ENCODE data around the gene PBX2. TPM values are rescaled to one million over a fixed set of nuclear protein-coding genes. Genes with fewer than 3 reads are reported as not detected.

PBX2 gene
- total and polyA plus RNA-seq, 2 donors = 28.1 to 76.9 TPM

- 96% methylated on average over 1 of the region's 1 CpG for WGBS
- peaks cover 23 to 47% of the 10 kb centered on the region in 2 donors for H3K4me1 ChIP-seq (ENCODE audit: control insufficient read depth in 2 of 2, insufficient read depth in 2 of 2, low read length in 2 of 2)
Observed at GRCh38 chr6:32174416-32174815, 15.6 kb downstream of the PBX2 start.

GRCh38 chr6:32173051-32173727 lies 16.8 kb downstream of the PBX2 start:
- H3K27ac ChIP-seq (ENCODE audit: low read depth in 1 of 2, low read length in 1 of 2) = peak overlapping the region; percentile 8 to 54
- WGBS = 80% methylated on average over 4 of the region's 4 CpGs

More at GRCh38 chr6:32174416-32174815, 15.6 kb downstream of the PBX2 start:
- no peak overlapping the region for H3K4me3 ChIP-seq (ENCODE audit: low read length in 2 of 2)
- no peak overlapping the region for H3K27ac ChIP-seq (ENCODE audit: low read depth in 1 of 2, low read length in 1 of 2)
- no peaks in the 10 kb centered on the region for H3K27me3 ChIP-seq (ENCODE audit: control insufficient read depth in 2 of 2, insufficient read depth in 1 of 2, low read length in 1 of 2)
- peaks cover 0 to 4% of the 10 kb centered on the region in 2 donors for H3K9me3 ChIP-seq (ENCODE audit: control insufficient read depth in 2 of 2, insufficient read depth in 1 of 2, low read length in 1 of 2)
- DNase-seq (ENCODE audit: low read depth in 6 of 9, low spot score in 9 of 9) = no peak
- H3K36me3 ChIP-seq (ENCODE audit: control insufficient read depth in 2 of 2, insufficient read depth in 2 of 2, low read length in 1 of 2) = peaks cover 18 to 21% of the 10 kb centered on the region in 2 donors

GRCh38 chr6:32171234-32171633 lies 18.8 kb downstream of the PBX2 start:
- Histone ChIP-seq H3K27ac (ENCODE audit: low read depth in 1 of 2, low read length in 1 of 2) (no peak overlapping the region), H3K9me3 (ENCODE audit: control insufficient read depth in 2 of 2, insufficient read depth in 1 of 2, low read length in 1 of 2) (peaks cover 0 to 4% of the 10 kb centered on the region in 2 donors), H3K36me3 (ENCODE audit: control insufficient read depth in 2 of 2, insufficient read depth in 2 of 2, low read length in 1 of 2) (peaks cover 47 to 51% of the 10 kb centered on the region in 2 donors), H3K27me3 (ENCODE audit: control insufficient read depth in 2 of 2, insufficient read depth in 1 of 2, low read length in 1 of 2) (no peaks in the 10 kb centered on the region), H3K4me1 (ENCODE audit: control insufficient read depth in 2 of 2, insufficient read depth in 2 of 2, low read length in 2 of 2) (peaks cover 12 to 23% of the 10 kb centered on the region in 2 donors), H3K4me3 (ENCODE audit: low read length in 2 of 2) (no peak overlapping the region)
- no peak for DNase-seq (ENCODE audit: low read depth in 6 of 9, low spot score in 9 of 9)
- whole genome bisulfite sequencing = 98% methylated on average over 6 of the region's 6 CpGs

More at GRCh38 chr6:32173051-32173727, 16.8 kb downstream of the PBX2 start:
- H3K9me3 ChIP-seq (ENCODE audit: control insufficient read depth in 2 of 2, insufficient read depth in 1 of 2, low read length in 1 of 2) = peaks cover 0 to 4% of the 10 kb centered on the region in 2 donors
- no peak for DNase-seq (ENCODE audit: low read depth in 6 of 9, low spot score in 9 of 9)
- peaks cover 20 to 37% of the 10 kb centered on the region in 2 donors for H3K4me1 ChIP-seq (ENCODE audit: control insufficient read depth in 2 of 2, insufficient read depth in 2 of 2, low read length in 2 of 2)
- peaks cover 30 to 33% of the 10 kb centered on the region in 2 donors for H3K36me3 ChIP-seq (ENCODE audit: control insufficient read depth in 2 of 2, insufficient read depth in 2 of 2, low read length in 1 of 2)
- no peak overlapping the region for H3K4me3 ChIP-seq (ENCODE audit: low read length in 2 of 2)
- no peaks in the 10 kb centered on the region for H3K27me3 ChIP-seq (ENCODE audit: control insufficient read depth in 2 of 2, insufficient read depth in 1 of 2, low read length in 1 of 2)

GRCh38 chr6:32170294-32170693 lies 19.7 kb downstream of the PBX2 start:
- peaks cover 9 to 18% of the 10 kb centered on the region in 2 donors for H3K4me1 ChIP-seq (ENCODE audit: control insufficient read depth in 2 of 2, insufficient read depth in 2 of 2, low read length in 2 of 2)

GRCh38 chr6:32168807-32169591 lies 21.0 kb downstream of the PBX2 start:
- peaks cover 56 to 57% of the 10 kb centered on the region in 2 donors for H3K36me3 ChIP-seq (ENCODE audit: control insufficient read depth in 2 of 2, insufficient read depth in 2 of 2, low read length in 1 of 2)
- H3K4me3 ChIP-seq (ENCODE audit: low read length in 2 of 2) = no peak overlapping the region
- no peak for DNase-seq (ENCODE audit: low read depth in 6 of 9, low spot score in 9 of 9)
- WGBS = 97% methylated on average over 11 of the region's 11 CpGs
- H3K27ac ChIP-seq (ENCODE audit: low read depth in 1 of 2, low read length in 1 of 2) = no peak overlapping the region
- H3K4me1 ChIP-seq (ENCODE audit: control insufficient read depth in 2 of 2, insufficient read depth in 2 of 2, low read length in 2 of 2) = peaks cover 0 to 13% of the 10 kb centered on the region in 2 donors
- no peaks in the 10 kb centered on the region for H3K9me3 ChIP-seq (ENCODE audit: control insufficient read depth in 2 of 2, insufficient read depth in 1 of 2, low read length in 1 of 2)
- H3K27me3 ChIP-seq (ENCODE audit: control insufficient read depth in 2 of 2, insufficient read depth in 1 of 2, low read length in 1 of 2) = no peaks in the 10 kb centered on the region

More at GRCh38 chr6:32170294-32170693, 19.7 kb downstream of the PBX2 start:
- no peaks in the 10 kb centered on the region for H3K9me3 ChIP-seq (ENCODE audit: control insufficient read depth in 2 of 2, insufficient read depth in 1 of 2, low read length in 1 of 2)
- peaks cover 53 to 56% of the 10 kb centered on the region in 2 donors for H3K36me3 ChIP-seq (ENCODE audit: control insufficient read depth in 2 of 2, insufficient read depth in 2 of 2, low read length in 1 of 2)
- H3K27me3 ChIP-seq (ENCODE audit: control insufficient read depth in 2 of 2, insufficient read depth in 1 of 2, low read length in 1 of 2) = no peaks in the 10 kb centered on the region
- no peak overlapping the region for H3K27ac ChIP-seq (ENCODE audit: low read depth in 1 of 2, low read length in 1 of 2)
- 98% methylated on average over 11 of the region's 11 CpGs for WGBS
- no peak for DNase-seq (ENCODE audit: low read depth in 6 of 9, low spot score in 9 of 9)
- H3K4me3 ChIP-seq (ENCODE audit: low read length in 2 of 2) = no peak overlapping the region

- Histone ChIP-seq H3K4me1 (ENCODE audit: control insufficient read depth in 2 of 2, insufficient read depth in 2 of 2, low read length in 2 of 2) (peaks cover 0 to 7% of the 10 kb centered on the region in 2 donors), H3K4me3 (ENCODE audit: low read length in 2 of 2) (no peak overlapping the region), H3K27ac (ENCODE audit: low read depth in 1 of 2, low read length in 1 of 2) (no peak overlapping the region), H3K9me3 (ENCODE audit: control insufficient read depth in 2 of 2, insufficient read depth in 1 of 2, low read length in 1 of 2) (no peaks in the 10 kb centered on the region), H3K36me3 (ENCODE audit: control insufficient read depth in 2 of 2, insufficient read depth in 2 of 2, low read length in 1 of 2) (peaks cover 56 to 62% of the 10 kb centered on the region in 2 donors), H3K27me3 (ENCODE audit: control insufficient read depth in 2 of 2, insufficient read depth in 1 of 2, low read length in 1 of 2) (no peaks in the 10 kb centered on the region)
- no peak for DNase-seq (ENCODE audit: low read depth in 6 of 9, low spot score in 9 of 9)
- 90% methylated on average over 2 of the region's 2 CpGs for WGBS
Observed at GRCh38 chr6:32168350-32168749, 21.7 kb downstream of the PBX2 start.

GRCh38 chr6:32167761-32168262 lies 22.2 kb downstream of the PBX2 start:
- Histone ChIP-seq H3K4me3 (ENCODE audit: low read length in 2 of 2) (no peak overlapping the region), H3K27me3 (ENCODE audit: control insufficient read depth in 2 of 2, insufficient read depth in 1 of 2, low read length in 1 of 2) (no peaks in the 10 kb centered on the region), H3K4me1 (ENCODE audit: control insufficient read depth in 2 of 2, insufficient read depth in 2 of 2, low read length in 2 of 2) (peaks cover 0 to 2% of the 10 kb centered on the region in 2 donors), H3K36me3 (ENCODE audit: control insufficient read depth in 2 of 2, insufficient read depth in 2 of 2, low read length in 1 of 2) (peaks cover 61 to 67% of the 10 kb centered on the region in 2 donors), H3K9me3 (ENCODE audit: control insufficient read depth in 2 of 2, insufficient read depth in 1 of 2, low read length in 1 of 2) (no peaks in the 10 kb centered on the region), H3K27ac (ENCODE audit: low read depth in 1 of 2, low read length in 1 of 2) (no peak overlapping the region)
- no peak for DNase-seq (ENCODE audit: low read depth in 6 of 9, low spot score in 9 of 9)
- WGBS = 94% methylated on average over 6 of the region's 6 CpGs

GRCh38 chr6:32167154-32167760 lies 22.7 kb downstream of the PBX2 start:
- no peak for DNase-seq (ENCODE audit: low read depth in 6 of 9, low spot score in 9 of 9)
- H3K4me3 ChIP-seq (ENCODE audit: low read length in 2 of 2) = no peak overlapping the region
- 97% methylated on average over 32 of the region's 32 CpGs for WGBS
- peaks cover 67 to 69% of the 10 kb centered on the region in 2 donors for H3K36me3 ChIP-seq (ENCODE audit: control insufficient read depth in 2 of 2, insufficient read depth in 2 of 2, low read length in 1 of 2)
- H3K27me3 ChIP-seq (ENCODE audit: control insufficient read depth in 2 of 2, insufficient read depth in 1 of 2, low read length in 1 of 2) = no peaks in the 10 kb centered on the region
- H3K9me3 ChIP-seq (ENCODE audit: control insufficient read depth in 2 of 2, insufficient read depth in 1 of 2, low read length in 1 of 2) = no peaks in the 10 kb centered on the region
- H3K4me1 ChIP-seq (ENCODE audit: control insufficient read depth in 2 of 2, insufficient read depth in 2 of 2, low read length in 2 of 2) = no peaks in the 10 kb centered on the region
- H3K27ac ChIP-seq (ENCODE audit: low read depth in 1 of 2, low read length in 1 of 2) = no peak overlapping the region

Data from thymus (tissue), 11 donors.